Renal cortex interstitium (tissue), 11 donors: ENCODE data around the gene PLN. TPM values are rescaled to one million over a fixed set of nuclear protein-coding genes. Genes with fewer than 3 reads are reported as not detected.

ENCODE experiments used
- DNase-seq, 11 donors: peaks; one replicate each; pipeline ENCODE4 v3.0.0-alpha.2; 2013; ENCODE audit warnings: low read depth in 9 of 11, low spot score in 4 of 11; ENCODE audit errors: extremely low read depth in 1 of 11
- polyA plus RNA-seq, 3 donors: library from polyadenylated mRNA; unstranded; fragments of 120-200 nt; gene quantifications; one replicate each; pipeline ENCODE4 v1.2.1, GENCODE V29; 2013; ENCODE audit not compliant: insufficient read length in 3 of 3

Gene PLN
- polyA plus RNA-seq, 3 donors = 2.8 to 4.6 (median 4.4) TPM

DNA sequence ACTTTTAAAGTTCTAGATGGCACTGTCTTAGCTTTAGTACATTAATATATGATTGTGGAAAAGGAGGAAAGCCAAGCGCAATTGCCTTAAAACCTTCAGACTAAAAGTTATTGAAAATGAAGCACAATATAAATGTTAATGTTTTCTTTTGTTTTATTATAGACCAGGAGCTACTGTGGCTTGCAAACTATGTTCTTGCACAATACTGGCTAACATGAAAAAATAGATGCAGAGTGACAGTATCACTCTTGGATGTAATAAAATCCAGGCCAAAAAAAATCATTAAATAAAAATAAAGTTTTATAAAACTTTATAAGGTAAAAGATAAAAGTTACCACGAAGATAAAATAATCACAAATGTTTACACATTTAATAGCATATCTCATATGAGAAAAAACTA, 18.3 kb upstream of the PLN start:
- DNase-seq = no peak

DNA sequence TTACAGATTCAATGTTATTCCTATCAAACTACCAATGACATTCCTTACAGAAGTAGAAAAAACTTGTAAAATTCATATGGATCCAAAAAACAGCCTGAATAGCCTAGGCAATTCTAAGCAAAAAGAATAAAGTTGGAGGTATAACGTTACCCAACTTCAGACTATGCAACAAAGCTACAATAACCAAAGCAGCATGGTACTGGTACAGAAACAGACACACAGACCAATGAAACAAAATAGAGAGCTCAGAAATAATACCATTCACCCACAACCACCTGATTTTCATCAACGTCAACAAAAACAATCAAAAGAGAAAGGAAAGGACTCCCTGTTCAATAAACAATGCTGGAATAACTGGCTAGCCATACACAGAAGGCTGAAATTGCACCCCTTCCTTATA, 17.2 kb upstream of the PLN start:
- DNase-seq = no peak

GRCh38 chr6:118535176-118535844, 12.8 kb upstream of the PLN start:
- no peak for DNase-seq

DNA sequence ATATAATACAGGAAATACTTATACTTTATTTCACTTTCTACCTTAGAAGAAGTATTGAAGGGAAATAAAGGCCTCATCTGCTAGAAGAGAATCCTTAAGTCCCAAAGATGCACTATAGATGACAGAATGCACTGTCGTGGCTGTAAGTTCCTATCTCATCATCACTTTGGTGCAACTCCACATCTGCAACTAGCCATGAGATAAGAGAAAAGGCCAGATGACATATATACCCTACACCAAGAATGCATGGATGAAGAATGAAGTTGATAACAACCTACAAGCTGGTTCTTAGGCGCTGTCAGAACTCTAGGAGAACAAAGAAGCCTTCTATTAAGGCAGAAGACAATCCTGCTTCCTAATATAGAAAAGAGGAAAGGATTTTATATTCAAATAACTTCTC, 11.6 kb upstream of the PLN start:
- DNase-seq = no peak

GRCh38 chr6:118537574-118537973, 10.5 kb upstream of the PLN start:
- no peak for DNase-seq

GRCh38 chr6:118542184-118542952, 5.7 kb upstream of the PLN start:
- DNase-seq = no peak

DNA sequence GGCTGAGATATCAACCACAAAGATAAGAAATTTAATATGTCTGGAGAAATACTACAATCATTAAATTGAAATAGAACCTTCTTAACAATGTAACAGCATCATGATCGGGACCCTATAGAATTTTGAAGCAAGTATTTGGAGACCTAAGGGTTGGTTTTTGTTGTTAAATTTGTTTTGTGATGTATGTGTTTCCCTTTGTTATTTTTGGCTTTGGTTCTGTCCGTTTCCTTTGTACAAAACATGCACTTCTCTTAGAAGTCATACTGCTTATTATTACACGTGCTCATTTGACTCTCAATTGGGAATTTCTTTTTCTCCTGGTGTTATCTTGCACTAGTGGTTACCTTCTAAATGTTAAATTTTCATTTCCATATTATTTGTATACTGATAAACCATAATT, 4.0 kb upstream of the PLN start:
- no peak for DNase-seq

GRCh38 chr6:118546164-118546879, 1.8 kb upstream of the PLN start:
- no peak for DNase-seq

DNA sequence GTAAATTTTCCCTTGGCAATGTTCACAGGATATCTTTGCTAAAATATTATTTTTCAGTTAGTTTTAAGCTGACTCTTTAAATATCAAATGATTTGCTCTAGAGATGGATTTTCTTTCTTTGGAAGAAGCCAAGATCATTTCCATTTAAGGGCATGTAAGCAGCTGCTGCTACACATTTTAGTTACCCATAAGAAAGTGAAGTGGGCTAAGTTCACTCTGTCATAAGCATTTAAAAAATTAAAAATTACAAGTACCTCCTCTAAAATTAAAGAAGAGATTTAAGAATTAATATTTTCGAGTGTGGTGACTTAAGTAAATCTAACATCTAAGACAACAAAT, 1.2 kb upstream of the PLN start:
- no peak for DNase-seq

DNA sequence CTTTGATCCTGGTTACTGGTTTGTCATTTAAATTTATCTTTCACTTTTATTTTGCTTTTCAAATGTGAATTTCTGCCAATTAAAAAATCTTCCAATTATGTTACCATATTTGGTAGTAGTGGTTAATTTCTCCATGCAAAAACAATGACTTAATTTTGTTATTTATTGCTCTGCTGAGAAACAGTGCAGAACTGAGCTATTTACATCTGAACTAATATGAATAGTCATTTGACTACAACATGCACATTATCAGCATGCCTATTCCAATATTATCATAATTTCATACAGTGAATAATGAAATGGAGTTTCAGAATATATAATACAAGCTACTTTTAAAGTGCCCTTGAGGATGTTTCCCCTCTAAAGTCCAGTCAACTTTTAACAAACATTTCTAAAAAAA, 517 bp downstream of the PLN start:
- DNase-seq = no peak

- peak in 6 of 11 donors; percentile 13 to 41 (median 28) for DNase-seq
Measured at GRCh38 chr6:118551063-118552053, 3.3 kb downstream of the PLN start.

GRCh38 chr6:118553132-118553531, 5.0 kb downstream of the PLN start:
- DNase-seq = no peak

- DNase-seq = no peak
Measured at GRCh38 chr6:118554698-118555097, 6.6 kb downstream of the PLN start.

DNA sequence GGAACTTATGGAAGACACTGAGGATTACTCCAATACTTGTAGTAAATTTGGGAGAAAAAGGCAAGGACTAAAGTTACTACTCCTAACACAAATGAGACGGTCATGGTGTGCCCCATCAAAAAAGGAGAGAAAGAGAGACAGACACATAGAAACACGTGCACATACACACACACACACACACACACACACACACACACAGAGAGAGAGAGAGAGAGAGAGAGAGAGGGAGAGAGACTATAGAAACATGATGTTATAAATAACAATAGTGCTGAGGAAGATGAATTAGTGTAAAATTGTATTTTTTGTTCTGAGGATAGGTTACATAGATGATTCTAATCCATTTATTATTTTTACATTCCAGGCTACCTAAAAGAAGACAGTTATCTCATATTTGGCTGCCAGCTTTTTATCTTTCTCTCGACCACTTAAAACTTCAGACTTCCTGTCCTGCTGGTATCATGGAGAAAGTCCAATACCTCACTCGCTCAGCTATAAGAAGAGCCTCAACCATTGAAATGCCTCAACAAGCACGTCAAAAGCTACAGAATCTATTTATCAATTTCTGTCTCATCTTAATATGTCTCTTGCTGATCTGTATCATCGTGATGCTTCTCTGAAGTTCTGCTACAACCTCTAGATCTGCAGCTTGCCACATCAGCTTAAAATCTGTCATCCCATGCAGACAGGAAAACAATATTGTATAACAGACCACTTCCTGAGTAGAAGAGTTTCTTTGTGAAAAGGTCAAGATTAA, 10.5 kb downstream of the PLN start:
- DNase-seq = no peak

DNA sequence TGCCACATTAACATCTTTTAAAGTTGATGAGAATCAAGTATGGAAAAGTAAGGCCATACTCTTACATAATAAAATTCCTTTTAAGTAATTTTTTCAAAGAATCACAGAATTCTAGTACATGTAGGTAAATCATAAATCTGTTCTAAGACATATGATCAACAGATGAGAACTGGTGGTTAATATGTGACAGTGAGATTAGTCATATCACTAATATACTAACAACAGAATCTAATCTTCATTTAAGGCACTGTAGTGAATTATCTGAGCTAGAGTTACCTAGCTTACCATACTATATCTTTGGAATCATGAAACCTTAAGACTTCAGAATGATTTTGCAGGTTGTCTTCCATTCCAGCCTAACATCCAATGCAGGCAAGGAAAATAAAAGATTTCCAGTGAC, 11.6 kb downstream of the PLN start:
- no peak for DNase-seq

- DNase-seq = no peak
Measured at GRCh38 chr6:118562248-118562647, 14.2 kb downstream of the PLN start.

GRCh38 chr6:118562959-118563358, 14.9 kb downstream of the PLN start:
- peak in 2 of 11 donors; percentile 13 to 25 for DNase-seq

GRCh38 chr6:118565311-118565960, 17.3 kb downstream of the PLN start:
- DNase-seq = peak in 6 of 11 donors; percentile 20 to 58 (median 40)
